MG63 (cell line): ENCODE data around the gene BCS1L. TPM values are rescaled to one million over a fixed set of nuclear protein-coding genes. Genes with fewer than 3 reads are reported as not detected.

Experiments used
- DNase-seq: peaks from one replicate; pipeline ENCODE4 v3.0.0-alpha.2; 2020
- H3K27me3 ChIP-seq: fragments of 250-450 bp; sonication (Bioruptor Pico); 2 replicates; pipeline ENCODE4 v1.5.1; 2020; ENCODE audit warnings: mild to moderate bottlenecking, moderate library complexity
- H3K36me3 ChIP-seq: fragments of 250-450 bp; sonication (Bioruptor Pico); 2 replicates; pipeline ENCODE4 v1.5.1; 2020; ENCODE audit warnings: mild to moderate bottlenecking, moderate library complexity
- H3K4me3 ChIP-seq: fragments of 250-450 bp; sonication (Bioruptor Pico); 2 replicates; pipeline ENCODE4 v1.5.1; 2020; ENCODE audit warnings: mild to moderate bottlenecking, moderate library complexity
- H3K9me3 ChIP-seq: fragments of 250-450 bp; sonication (Bioruptor Pico); 2 replicates; pipeline ENCODE4 v1.5.1; 2020; ENCODE audit warnings: mild to moderate bottlenecking, moderate library complexity
- total RNA-seq: library from RNA; depleted of rRNA; stranded (reverse); fragments of >200 nt; shearing (Covaris generic); gene quantifications from 2 replicates; pipeline ENCODE4 v1.2.3, GENCODE V29; 2014; ENCODE audit warnings: low replicate concordance; rRNA removed

The BCS1L gene
- total RNA-seq, result 22.3 and 53.1 TPM in 2 replicates

DNA sequence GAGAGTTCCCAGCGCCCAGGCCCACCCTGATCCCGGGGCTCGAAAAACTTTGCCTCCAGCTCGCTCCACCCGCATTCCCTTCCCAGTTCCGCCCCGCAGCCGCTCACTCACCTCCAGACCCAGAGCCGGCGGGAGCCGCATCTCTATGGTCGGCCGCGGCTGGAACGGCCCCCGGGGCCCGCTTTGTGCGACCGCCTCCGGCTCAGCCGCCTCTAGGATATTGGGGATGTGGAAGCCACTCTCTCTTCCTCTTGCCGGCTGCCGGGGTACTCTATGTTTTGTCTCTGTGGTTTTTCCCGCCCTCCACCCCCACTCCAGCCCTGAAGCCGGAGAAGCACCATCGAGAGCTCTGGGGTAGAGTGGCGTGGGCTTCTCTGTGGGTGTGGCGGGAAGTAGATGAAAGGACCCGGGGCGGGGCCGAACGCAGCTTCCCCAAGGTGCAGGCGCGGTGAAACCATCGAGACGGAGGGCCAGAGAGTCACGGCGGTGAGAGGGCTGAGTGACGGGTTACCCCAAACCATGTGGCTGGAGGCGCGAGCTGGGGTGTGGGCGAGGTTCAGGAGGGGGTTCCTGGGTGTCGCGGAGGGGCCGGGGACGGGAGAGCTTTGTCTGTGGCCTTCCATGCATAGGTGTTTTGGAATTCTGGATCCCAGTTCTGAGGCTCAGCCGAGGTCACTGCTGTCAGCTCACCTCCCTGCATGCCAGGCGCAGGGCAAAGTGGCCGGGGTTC, at the start of gene BCS1L, which contains the start of gene ZNF142:
BCS1L (plus strand) TSS at position 426 of the 730 bp plus-strand sequence. CDS start 1,305 bp downstream, outside the sequence.
ZNF142 (minus strand) TSS at position 366 of the 730 bp plus-strand sequence. CDS start 3,194 bp downstream, outside the sequence.
- DNase-seq, result peak; percentile 94
- no peaks in the 10 kb centered on the region for H3K27me3 ChIP-seq
- H3K9me3 ChIP-seq, result no peaks in the 10 kb centered on the region
- H3K36me3 ChIP-seq, result peaks cover 61% of the 10 kb centered on the region
- H3K4me3 ChIP-seq, result peak within 1 kb of the TSS; percentile 70

DNA sequence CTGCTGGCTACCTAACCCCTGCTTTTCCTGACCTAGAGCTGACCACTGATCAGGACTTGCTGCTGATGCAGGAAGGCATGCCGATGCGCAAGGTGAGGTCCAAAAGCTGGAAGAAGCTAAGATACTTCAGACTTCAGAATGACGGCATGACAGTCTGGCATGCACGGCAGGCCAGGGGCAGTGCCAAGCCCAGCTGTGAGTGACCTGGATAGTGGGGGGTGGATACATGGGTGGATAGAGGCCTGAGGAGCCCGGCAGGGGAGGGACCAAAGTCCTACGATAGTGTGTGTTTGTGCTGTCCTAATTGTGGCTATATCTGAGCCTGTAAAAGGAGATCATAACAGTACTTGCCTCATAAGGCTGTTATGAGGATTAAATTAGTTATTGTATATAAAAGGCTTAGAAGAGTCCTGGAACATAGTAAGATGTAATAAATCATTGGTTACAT, 43.6 kb upstream of the BCS1L start:
- DNase-seq, result no peak
- H3K9me3 ChIP-seq, result no peaks in the 10 kb centered on the region
- H3K36me3 ChIP-seq, result no peaks in the 10 kb centered on the region
- no peak overlapping the region for H3K4me3 ChIP-seq
- no peaks in the 10 kb centered on the region for H3K27me3 ChIP-seq

- no peak overlapping the region for H3K4me3 ChIP-seq
- no peak for DNase-seq
- H3K9me3 ChIP-seq, result no peaks in the 10 kb centered on the region
- no peaks in the 10 kb centered on the region for H3K36me3 ChIP-seq
- no peaks in the 10 kb centered on the region for H3K27me3 ChIP-seq
Observed at GRCh38 chr2:218618102-218618860, 41.2 kb upstream of the BCS1L start.

GRCh38 chr2:218621007-218621406, 38.5 kb upstream of the BCS1L start:
- Histone ChIP-seq H3K27me3 (no peaks in the 10 kb centered on the region), H3K9me3 (no peaks in the 10 kb centered on the region), H3K4me3 (no peak overlapping the region), H3K36me3 (no peaks in the 10 kb centered on the region)
- no peak for DNase-seq

DNA sequence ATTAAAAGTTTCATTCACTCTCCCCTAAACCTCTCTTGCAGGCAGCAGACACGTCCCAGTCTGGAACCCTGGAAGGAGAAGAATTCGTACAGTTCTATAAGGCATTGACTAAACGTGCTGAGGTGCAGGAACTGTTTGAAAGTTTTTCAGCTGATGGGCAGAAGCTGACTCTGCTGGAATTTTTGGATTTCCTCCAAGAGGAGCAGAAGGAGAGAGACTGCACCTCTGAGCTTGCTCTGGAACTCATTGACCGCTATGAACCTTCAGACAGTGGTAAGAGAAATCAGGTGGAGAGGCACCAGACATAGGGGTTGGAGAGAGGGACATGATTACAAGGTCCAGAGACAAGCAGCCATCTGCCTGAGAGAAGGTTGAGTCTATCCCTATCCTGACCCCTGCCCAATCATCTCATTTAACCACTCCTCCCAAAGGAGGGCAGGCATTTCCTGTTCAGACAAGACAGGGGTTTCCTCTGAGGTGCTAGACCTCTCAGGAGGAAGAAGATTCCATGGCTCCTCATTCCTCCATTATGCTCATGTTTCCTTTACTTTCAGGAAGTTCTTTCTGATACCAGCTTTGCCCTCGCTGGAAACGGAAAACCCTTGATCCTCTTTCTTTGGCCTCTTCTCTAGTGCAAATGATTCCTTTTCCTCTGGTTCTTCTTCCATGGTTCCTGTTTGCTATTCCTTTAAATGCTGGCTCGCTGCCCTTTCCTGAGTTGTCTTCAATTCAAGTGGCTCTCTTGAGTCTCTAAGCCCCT, 36.7 kb upstream of the BCS1L start:
- DNase-seq, result no peak
- no peak overlapping the region for H3K4me3 ChIP-seq
- no peaks in the 10 kb centered on the region for H3K27me3 ChIP-seq
- no peaks in the 10 kb centered on the region for H3K9me3 ChIP-seq
- H3K36me3 ChIP-seq, result no peaks in the 10 kb centered on the region

DNA sequence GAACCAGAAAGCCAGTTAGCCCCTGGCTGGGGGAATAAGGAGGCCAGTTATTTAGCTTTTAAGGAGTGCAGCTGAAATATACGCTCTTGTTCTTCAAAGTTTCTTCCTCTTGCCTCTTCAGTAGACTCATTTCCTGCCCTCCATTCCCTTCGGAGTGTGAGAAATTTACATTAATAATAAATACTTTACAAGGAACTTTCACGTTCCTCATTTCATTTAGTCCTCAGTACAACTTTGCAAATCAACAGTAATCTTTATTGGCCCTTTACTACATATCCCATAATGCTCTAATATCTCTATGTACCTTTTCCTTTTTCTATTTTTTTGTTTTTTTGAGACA, 36.1 kb upstream of the BCS1L start:
- Histone ChIP-seq H3K9me3 (no peaks in the 10 kb centered on the region), H3K27me3 (no peaks in the 10 kb centered on the region), H3K4me3 (no peak overlapping the region), H3K36me3 (no peaks in the 10 kb centered on the region)
- DNase-seq, result no peak

DNA sequence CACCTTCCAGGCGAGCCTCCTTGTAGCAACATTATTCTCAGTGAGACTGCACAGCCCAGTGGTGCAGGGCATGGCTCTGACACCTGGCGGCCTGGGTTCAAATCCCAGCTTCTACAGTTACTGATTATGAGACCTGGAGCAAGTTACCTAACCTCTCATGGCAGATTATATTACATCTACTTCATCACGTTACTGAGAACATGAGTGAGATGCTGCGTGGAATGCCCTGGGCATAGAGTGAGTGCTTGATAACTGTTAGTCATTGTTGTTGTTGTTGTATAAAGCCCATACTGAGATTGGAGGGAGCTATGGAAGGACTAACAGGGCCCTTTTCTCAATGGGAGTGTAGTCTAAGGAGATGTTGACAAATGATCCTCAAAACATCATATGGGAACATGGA, 33.1 kb upstream of the BCS1L start:
- H3K27me3 ChIP-seq, result no peaks in the 10 kb centered on the region
- H3K36me3 ChIP-seq, result no peaks in the 10 kb centered on the region
- DNase-seq, result no peak
- H3K4me3 ChIP-seq, result no peak overlapping the region
- no peaks in the 10 kb centered on the region for H3K9me3 ChIP-seq

- no peaks in the 10 kb centered on the region for H3K27me3 ChIP-seq
Observed at GRCh38 chr2:218627939-218628338, 31.5 kb upstream of the BCS1L start.

DNA sequence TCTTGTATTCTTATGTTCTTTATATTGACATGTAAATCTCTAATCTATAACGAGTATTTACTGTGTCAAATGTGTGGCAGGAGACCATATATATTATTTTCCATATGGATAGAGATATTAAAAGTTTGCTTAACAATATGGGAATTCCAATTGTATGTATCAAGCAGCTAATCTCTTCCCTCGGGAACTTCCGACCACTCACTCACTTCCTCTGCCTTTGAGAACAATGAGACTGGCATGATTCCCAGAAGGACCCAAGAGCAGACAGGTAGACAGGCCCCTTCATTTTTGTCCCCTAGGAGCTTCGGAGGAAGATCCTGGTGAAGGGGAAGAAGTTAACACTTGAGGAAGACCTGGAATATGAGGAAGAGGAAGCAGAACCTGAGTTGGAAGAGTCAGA, 27.6 kb upstream of the BCS1L start:
- DNase-seq, result no peak

More at GRCh38 chr2:218627939-218628338, 31.5 kb upstream of the BCS1L start:
- no peaks in the 10 kb centered on the region for H3K9me3 ChIP-seq
- H3K36me3 ChIP-seq, result no peaks in the 10 kb centered on the region
- no peak for DNase-seq
- H3K4me3 ChIP-seq, result no peak overlapping the region

GRCh38 chr2:218635719-218636118, 23.8 kb upstream of the BCS1L start:
- H3K27me3 ChIP-seq, result no peaks in the 10 kb centered on the region

More for the DNA sequence above, 27.6 kb upstream of the BCS1L start:
- no peaks in the 10 kb centered on the region for H3K27me3 ChIP-seq
- peaks cover 18% of the 10 kb centered on the region for H3K36me3 ChIP-seq
- H3K9me3 ChIP-seq, result no peaks in the 10 kb centered on the region
- no peak overlapping the region for H3K4me3 ChIP-seq

GRCh38 chr2:218638372-218638771, 21.1 kb upstream of the BCS1L start:
- Histone ChIP-seq H3K9me3 (no peaks in the 10 kb centered on the region), H3K36me3 (peaks cover 64% of the 10 kb centered on the region), H3K27me3 (no peaks in the 10 kb centered on the region), H3K4me3 (no peak overlapping the region)
- DNase-seq, result no peak

More at GRCh38 chr2:218635719-218636118, 23.8 kb upstream of the BCS1L start:
- Histone ChIP-seq H3K4me3 (no peak overlapping the region), H3K36me3 (peaks cover 51% of the 10 kb centered on the region), H3K9me3 (no peaks in the 10 kb centered on the region)
- no peak for DNase-seq

GRCh38 chr2:218642121-218642656, 17.3 kb upstream of the BCS1L start:
- DNase-seq, result no peak
- H3K27me3 ChIP-seq, result no peaks in the 10 kb centered on the region
- peaks cover 69% of the 10 kb centered on the region for H3K36me3 ChIP-seq
- no peaks in the 10 kb centered on the region for H3K9me3 ChIP-seq
- H3K4me3 ChIP-seq, result no peak overlapping the region

GRCh38 chr2:218642786-218643185, 16.7 kb upstream of the BCS1L start:
- H3K9me3 ChIP-seq, result no peaks in the 10 kb centered on the region
- no peaks in the 10 kb centered on the region for H3K27me3 ChIP-seq
- no peak for DNase-seq
- no peak overlapping the region for H3K4me3 ChIP-seq
- H3K36me3 ChIP-seq, result peaks cover 68% of the 10 kb centered on the region

DNA sequence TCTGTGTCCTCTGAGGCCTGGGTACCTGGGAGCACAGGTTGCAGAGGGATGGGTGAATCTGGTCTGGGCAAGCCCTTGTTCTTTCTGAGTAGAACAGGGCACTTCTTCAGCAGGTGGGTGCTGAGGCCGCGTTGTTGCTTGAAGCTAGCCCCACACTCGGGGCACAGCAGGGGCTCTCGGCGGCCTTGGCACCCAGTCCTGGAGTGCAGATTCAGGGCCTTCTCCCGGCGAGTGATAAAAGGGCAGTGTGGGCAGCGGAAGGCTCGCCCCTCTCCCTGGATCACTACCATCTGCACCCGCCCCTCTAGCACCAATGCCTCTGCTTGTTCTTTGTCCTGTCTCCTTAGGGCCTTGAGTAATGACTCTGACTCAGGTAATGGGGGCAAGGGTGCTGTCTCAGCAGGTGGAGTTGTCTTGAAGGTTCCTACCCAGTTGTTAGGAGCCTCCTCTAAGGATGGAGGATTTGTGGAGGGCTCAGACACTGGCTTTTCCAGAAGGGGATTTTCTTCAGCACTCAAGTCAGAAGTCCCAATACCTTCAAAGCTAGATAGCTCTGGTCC, 15.7 kb upstream of the BCS1L start:
- H3K4me3 ChIP-seq, result no peak overlapping the region
- no peaks in the 10 kb centered on the region for H3K27me3 ChIP-seq
- peaks cover 68% of the 10 kb centered on the region for H3K36me3 ChIP-seq
- no peak for DNase-seq
- H3K9me3 ChIP-seq, result no peaks in the 10 kb centered on the region

DNA sequence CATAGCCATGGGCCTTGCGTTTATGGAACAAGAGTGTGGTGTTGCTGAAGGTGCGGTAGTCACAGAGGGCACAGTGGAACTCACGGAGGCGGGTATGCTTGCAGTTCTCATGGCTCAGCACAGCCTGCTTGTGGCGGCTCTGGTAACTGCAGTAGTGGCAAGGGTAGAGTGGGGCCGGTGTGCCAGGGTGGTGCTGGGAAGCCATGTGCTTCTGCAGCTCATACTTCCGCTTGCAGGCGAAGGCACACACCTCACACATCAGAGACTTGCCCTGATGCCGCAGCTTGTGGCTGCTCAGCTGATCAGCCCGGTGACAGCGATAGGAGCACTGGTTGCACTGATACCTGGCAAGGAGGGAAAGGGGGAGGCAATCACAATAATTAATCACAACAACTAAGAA, 14.8 kb upstream of the BCS1L start:
- H3K36me3 ChIP-seq, result peaks cover 69% of the 10 kb centered on the region

DNA sequence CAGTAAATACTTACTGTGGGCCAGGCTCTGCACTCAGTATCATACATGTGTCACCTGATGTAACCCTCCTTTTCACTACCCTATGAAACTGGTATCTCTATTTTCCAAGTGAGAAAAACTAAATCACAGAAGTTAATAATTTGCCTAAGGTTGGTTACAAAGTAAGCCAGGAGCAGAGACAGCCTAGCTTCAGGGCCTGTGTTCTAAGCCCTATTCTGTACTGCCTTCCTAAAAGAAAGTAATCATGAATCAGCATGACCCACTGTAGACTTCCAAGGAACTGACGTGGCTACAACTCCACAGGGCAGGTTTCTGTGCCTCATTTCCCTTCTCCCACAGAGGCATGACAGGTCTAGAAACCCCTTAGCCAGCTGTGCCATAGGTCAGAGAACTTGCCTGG, 14.4 kb upstream of the BCS1L start:
- no peaks in the 10 kb centered on the region for H3K27me3 ChIP-seq
- peaks cover 70% of the 10 kb centered on the region for H3K36me3 ChIP-seq
- no peak for DNase-seq
- H3K9me3 ChIP-seq, result no peaks in the 10 kb centered on the region
- no peak overlapping the region for H3K4me3 ChIP-seq

More for the DNA sequence above, 14.8 kb upstream of the BCS1L start:
- no peak for DNase-seq
- Histone ChIP-seq H3K27me3 (no peaks in the 10 kb centered on the region), H3K4me3 (no peak overlapping the region), H3K9me3 (no peaks in the 10 kb centered on the region)
